ENCODE measurements around the gene SDF4. TPM values are rescaled to one million over a fixed set of nuclear protein-coding genes. Genes with fewer than 3 reads are reported as not detected.

Gene SDF4
- total RNA-seq, 1 experiment from 2014 or later: 122 TPM

- Mint-ChIP-seq H3K27me3 (ENCODE audit: insufficient read depth, unreplicated experiment) (no peaks in the 10 kb centered on the region), H3K9me3 (ENCODE audit: unreplicated experiment) (no peaks in the 10 kb centered on the region), H3K4me3 (ENCODE audit: unreplicated experiment) (no peak overlapping the region), H3K36me3 (ENCODE audit: insufficient read depth, unreplicated experiment) (no peaks in the 10 kb centered on the region), H3K4me1 (ENCODE audit: insufficient read depth, unreplicated experiment) (no peaks in the 10 kb centered on the region), H3K27ac (ENCODE audit: low read depth, unreplicated experiment) (no peak overlapping the region)
- TF ChIP-seq CTCF (IDR thresholded peaks at IDR 0.05; ENCODE audit: unreplicated experiment): no peak
- DNase-seq (ENCODE audit: unreplicated experiment): no peak
- ChIA-PET POLR2A (no interaction called here), CTCF (interaction anchor here (1.1 kb wide), 1 partner anchor 168 kb away, joined by 3 read pairs; no protein-coding TSS in a partner anchor)
- intact Hi-C loops (cut with micrococcal nuclease): no loop called here
- BruUV-seq (replicated peaks): no TSS peak
These were observed 62.2 kb downstream of the SDF4 start for GRCh38 chr1:1169429-1170214.

- POLR2A ChIA-PET: no interaction called here
- no peaks in the 10 kb centered on the region for H3K4me1 Mint-ChIP-seq (ENCODE audit: insufficient read depth, unreplicated experiment)
- BruUV-seq (replicated peaks): no TSS peak
- no peak for TF ChIP-seq CTCF (IDR thresholded peaks at IDR 0.05; ENCODE audit: unreplicated experiment)
- no peaks in the 10 kb centered on the region for H3K27me3 Mint-ChIP-seq (ENCODE audit: insufficient read depth, unreplicated experiment)
- CTCF ChIA-PET: no interaction called here
- H3K9me3 Mint-ChIP-seq (ENCODE audit: unreplicated experiment): no peaks in the 10 kb centered on the region
- H3K27ac Mint-ChIP-seq (ENCODE audit: low read depth, unreplicated experiment): no peak overlapping the region
- intact Hi-C loops (cut with micrococcal nuclease): no loop called here
- no peaks in the 10 kb centered on the region for H3K36me3 Mint-ChIP-seq (ENCODE audit: insufficient read depth, unreplicated experiment)
- DNase-seq (ENCODE audit: unreplicated experiment): no peak
- no peak overlapping the region for H3K4me3 Mint-ChIP-seq (ENCODE audit: unreplicated experiment)
These were observed 63.1 kb downstream of the SDF4 start for GRCh38 chr1:1168451-1169411.

GRCh38 chr1:1167841-1168450 lies 63.9 kb downstream of the SDF4 start:
- no peaks in the 10 kb centered on the region for H3K9me3 Mint-ChIP-seq (ENCODE audit: unreplicated experiment)
- H3K36me3 Mint-ChIP-seq (ENCODE audit: insufficient read depth, unreplicated experiment): no peaks in the 10 kb centered on the region
- intact Hi-C loops (cut with micrococcal nuclease): no loop called here
- BruUV-seq (replicated peaks): no TSS peak
- no peak for TF ChIP-seq CTCF (IDR thresholded peaks at IDR 0.05; ENCODE audit: unreplicated experiment)
- POLR2A ChIA-PET: no interaction called here
- no peak overlapping the region for H3K4me3 Mint-ChIP-seq (ENCODE audit: unreplicated experiment)
- CTCF ChIA-PET: no interaction called here
- no peak for DNase-seq (ENCODE audit: unreplicated experiment)
- no peak overlapping the region for H3K27ac Mint-ChIP-seq (ENCODE audit: low read depth, unreplicated experiment)
- H3K27me3 Mint-ChIP-seq (ENCODE audit: insufficient read depth, unreplicated experiment): no peaks in the 10 kb centered on the region
- no peaks in the 10 kb centered on the region for H3K4me1 Mint-ChIP-seq (ENCODE audit: insufficient read depth, unreplicated experiment)

- ChIA-PET CTCF (no interaction called here), POLR2A (no interaction called here)
- H3K4me1 Mint-ChIP-seq (ENCODE audit: insufficient read depth, unreplicated experiment): no peaks in the 10 kb centered on the region
- no peaks in the 10 kb centered on the region for H3K36me3 Mint-ChIP-seq (ENCODE audit: insufficient read depth, unreplicated experiment)
- H3K9me3 Mint-ChIP-seq (ENCODE audit: unreplicated experiment): no peaks in the 10 kb centered on the region
- intact Hi-C loops (cut with micrococcal nuclease): no loop called here
- BruUV-seq (replicated peaks): no TSS peak
- no peaks in the 10 kb centered on the region for H3K27me3 Mint-ChIP-seq (ENCODE audit: insufficient read depth, unreplicated experiment)
- H3K4me3 Mint-ChIP-seq (ENCODE audit: unreplicated experiment): no peak overlapping the region
- H3K27ac Mint-ChIP-seq (ENCODE audit: low read depth, unreplicated experiment): no peak overlapping the region
- no peak for DNase-seq (ENCODE audit: unreplicated experiment)
- TF ChIP-seq CTCF (IDR thresholded peaks at IDR 0.05; ENCODE audit: unreplicated experiment): no peak
These were observed 64.4 kb downstream of the SDF4 start for GRCh38 chr1:1167398-1167821.

All from MCF 10A (cell line).